A549 (cell line): Measurements from ENCODE around the gene GAK.

Experiments used
- CHD2 ChIP-seq: fragments of 150-350 bp; IDR thresholded peaks from 2 replicates; pipeline ENCODE4 v1.6.1; 2014; ENCODE audit warnings: low read length; ENCODE audit not compliant: partially characterized antibody
- EHMT2 ChIP-seq: fragments of 200-600 bp; sonication (generic); IDR thresholded peaks from 2 replicates; pipeline ENCODE4 v1.6.1; 2016; ENCODE audit warnings: antibody characterized with exemption, low read depth, mild to moderate bottlenecking, moderate library complexity
- GATA3 ChIP-seq: IDR thresholded peaks from 2 replicates; pipeline ENCODE4 v1.6.1; 2012; ENCODE audit warnings: borderline replicate concordance
- JUNB ChIP-seq: fragments of >200 bp; sonication (Bioruptor Twin); formaldehyde crosslinking; IDR thresholded peaks from 2 replicates; pipeline ENCODE4 v1.6.1; 2016
- MAZ ChIP-seq: fragments of 150-350 bp; IDR thresholded peaks from 2 replicates; pipeline ENCODE4 v1.6.1; 2014; ENCODE audit warnings: antibody characterized with exemption, low read depth, low read length, borderline replicate concordance
- MYC ChIP-seq: IDR thresholded peaks from 2 replicates; pipeline ENCODE4 v1.6.1; 2012; ENCODE audit warnings: mild to moderate bottlenecking, inconsistent platforms, low read length, improper control_type of control experiment, borderline replicate concordance
- POLR2A ChIP-seq: IDR thresholded peaks from 2 replicates; pipeline ENCODE4 v1.6.1; 2012; ENCODE audit warnings: mild to moderate bottlenecking, low read length
- POLR2AphosphoS2 ChIP-seq: conservative IDR thresholded peaks from 2 replicates; pipeline ENCODE4 v1.6.1; 2012; ENCODE audit warnings: low read length, improper control_type of control experiment, inconsistent platforms
- TF ChIP-seq, protein P1 (sequence below): fragments of >200 bp; sonication (Bioruptor Twin); formaldehyde crosslinking; IDR thresholded peaks from 3 replicates; pipeline ENCODE4 v1.5.1; 2016
- TF ChIP-seq, protein P2 (sequence below): fragments of >200 bp; sonication (Bioruptor Twin); formaldehyde crosslinking; IDR thresholded peaks from 3 replicates; pipeline ENCODE4 v1.6.1; 2016
- TF ChIP-seq, protein P3 (sequence below): IDR thresholded peaks from 2 replicates; pipeline ENCODE4 v1.6.1; 2012

DNA sequence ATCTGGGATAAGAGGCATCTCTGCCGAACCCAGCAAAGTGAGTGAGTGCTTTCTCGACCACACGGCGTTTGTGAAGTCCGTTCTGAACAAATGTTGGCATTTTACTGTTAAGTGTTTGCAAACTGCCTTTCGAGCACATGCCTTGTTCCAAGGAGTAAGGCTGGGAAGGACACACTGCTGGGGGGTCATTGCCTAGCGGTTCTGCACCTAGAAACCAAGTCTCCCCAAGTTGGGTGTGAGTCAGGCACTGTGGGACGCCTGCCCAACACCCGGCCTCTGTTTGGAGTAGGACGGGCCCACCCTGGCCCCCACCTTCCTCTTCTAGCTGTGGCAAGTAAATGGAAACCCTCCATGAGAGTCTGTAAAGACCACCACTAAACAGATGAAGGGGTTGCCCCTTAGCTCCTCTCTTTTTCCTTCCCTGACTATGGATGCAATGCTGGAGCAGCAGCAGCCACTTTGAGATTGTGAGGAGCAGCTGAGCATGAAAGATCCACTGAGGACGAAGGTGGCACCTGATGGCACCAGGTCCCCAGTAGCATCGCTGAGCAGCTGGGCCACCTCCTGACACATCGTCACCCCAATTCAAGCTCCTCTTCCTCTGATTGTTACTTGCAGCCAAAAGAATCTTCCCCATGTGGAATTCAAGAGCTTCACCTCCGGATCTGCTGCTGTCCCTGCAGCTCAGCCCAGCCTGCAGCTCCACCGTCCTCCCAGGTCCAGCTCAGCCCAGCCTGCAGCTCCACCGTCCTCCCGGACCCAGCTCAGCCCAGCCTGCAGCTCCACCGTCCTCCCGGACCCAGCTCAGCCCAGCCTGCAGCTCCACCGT is 112.5 kb downstream of the GAK start:
- TF ChIP-seq, protein P1, sequence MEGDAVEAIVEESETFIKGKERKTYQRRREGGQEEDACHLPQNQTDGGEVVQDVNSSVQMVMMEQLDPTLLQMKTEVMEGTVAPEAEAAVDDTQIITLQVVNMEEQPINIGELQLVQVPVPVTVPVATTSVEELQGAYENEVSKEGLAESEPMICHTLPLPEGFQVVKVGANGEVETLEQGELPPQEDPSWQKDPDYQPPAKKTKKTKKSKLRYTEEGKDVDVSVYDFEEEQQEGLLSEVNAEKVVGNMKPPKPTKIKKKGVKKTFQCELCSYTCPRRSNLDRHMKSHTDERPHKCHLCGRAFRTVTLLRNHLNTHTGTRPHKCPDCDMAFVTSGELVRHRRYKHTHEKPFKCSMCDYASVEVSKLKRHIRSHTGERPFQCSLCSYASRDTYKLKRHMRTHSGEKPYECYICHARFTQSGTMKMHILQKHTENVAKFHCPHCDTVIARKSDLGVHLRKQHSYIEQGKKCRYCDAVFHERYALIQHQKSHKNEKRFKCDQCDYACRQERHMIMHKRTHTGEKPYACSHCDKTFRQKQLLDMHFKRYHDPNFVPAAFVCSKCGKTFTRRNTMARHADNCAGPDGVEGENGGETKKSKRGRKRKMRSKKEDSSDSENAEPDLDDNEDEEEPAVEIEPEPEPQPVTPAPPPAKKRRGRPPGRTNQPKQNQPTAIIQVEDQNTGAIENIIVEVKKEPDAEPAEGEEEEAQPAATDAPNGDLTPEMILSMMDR, result no peak
- TF ChIP-seq GATA3 (no peak), JUNB (no peak), MYC (no peak), POLR2AphosphoS2 (no peak), MAZ (no peak), POLR2A (no peak), CHD2 (no peak), EHMT2 (no peak)
- TF ChIP-seq, protein P2, sequence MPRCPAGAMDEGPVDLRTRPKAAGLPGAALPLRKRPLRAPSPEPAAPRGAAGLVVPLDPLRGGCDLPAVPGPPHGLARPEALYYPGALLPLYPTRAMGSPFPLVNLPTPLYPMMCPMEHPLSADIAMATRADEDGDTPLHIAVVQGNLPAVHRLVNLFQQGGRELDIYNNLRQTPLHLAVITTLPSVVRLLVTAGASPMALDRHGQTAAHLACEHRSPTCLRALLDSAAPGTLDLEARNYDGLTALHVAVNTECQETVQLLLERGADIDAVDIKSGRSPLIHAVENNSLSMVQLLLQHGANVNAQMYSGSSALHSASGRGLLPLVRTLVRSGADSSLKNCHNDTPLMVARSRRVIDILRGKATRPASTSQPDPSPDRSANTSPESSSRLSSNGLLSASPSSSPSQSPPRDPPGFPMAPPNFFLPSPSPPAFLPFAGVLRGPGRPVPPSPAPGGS, result no peak
- TF ChIP-seq, protein P3, sequence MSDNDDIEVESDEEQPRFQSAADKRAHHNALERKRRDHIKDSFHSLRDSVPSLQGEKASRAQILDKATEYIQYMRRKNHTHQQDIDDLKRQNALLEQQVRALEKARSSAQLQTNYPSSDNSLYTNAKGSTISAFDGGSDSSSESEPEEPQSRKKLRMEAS, result no peak
